Stomach (tissue), 9 donors: ENCODE results near the gene PPP4R3C. TPM values are rescaled to one million over a fixed set of nuclear protein-coding genes. Genes with fewer than 3 reads are reported as not detected.
"Not testable (repeated sequence)": the region's sequence is repeated elsewhere in the genome, so short reads cannot be mapped to it uniquely, and the experiment has no call there.

ENCODE experiments used
- DNase-seq, 2 donors: peaks; one replicate each; pipeline versions ENCODE4 v3.0.0 to v3.0.0-alpha.2; 2013 to 2019
- H3K27ac ChIP-seq, 5 donors: fragments of 200-600 bp in 4 of 5; sonication (generic) in 4 of 5; one replicate each; pipeline ENCODE4 v1.5.1; 2013 to 2019; ENCODE audit warnings: mild to moderate bottlenecking in 1 of 5, moderate library complexity in 1 of 5
- H3K27me3 ChIP-seq, 3 donors: fragments of 200-600 bp; sonication (generic); one replicate each; pipeline ENCODE4 v1.5.1; 2017 to 2019; ENCODE audit warnings: mixed run types in 1 of 3
- H3K36me3 ChIP-seq, 4 donors: fragments of 200-600 bp; sonication (generic); 1 replicate in 3 of 4; 2 replicates in 1 of 4; pipeline ENCODE4 v1.5.1; 2016 to 2019
- H3K4me1 ChIP-seq, 4 donors: fragments of 200-600 bp; sonication (generic); one replicate each; pipeline ENCODE4 v1.5.1; 2016 to 2019
- H3K4me3 ChIP-seq, 4 donors: fragments of 200-600 bp; sonication (generic) in 3 of 4; one replicate each; pipeline ENCODE4 v1.5.1; 2016 to 2019; ENCODE audit warnings: mild to moderate bottlenecking in 1 of 4
- H3K9me3 ChIP-seq, 4 donors: fragments of 200-600 bp; sonication (generic); one replicate each; pipeline ENCODE4 v1.5.1; 2016 to 2019
- CTCF ChIP-seq, 7 experiments: fragments of 450-650 bp in 4 of 7; fragments of 200-600 bp in 3 of 7; sonication (generic) in 3 of 7; IDR thresholded peaks; one replicate each; pipeline ENCODE4 v1.5.1; 2016 to 2019; ENCODE audit warnings: antibody characterized with exemption in 7 of 7, control low read depth in 2 of 7, mild to moderate bottlenecking in 1 of 7
- EP300 ChIP-seq: sonication (generic); formaldehyde crosslinking; IDR thresholded peaks from one replicate; pipeline ENCODE4 v1.6.1; 2017; ENCODE audit warnings: antibody characterized with exemption
- POLR2A ChIP-seq, 4 donors: fragments of 450-650 bp; IDR thresholded peaks; one replicate each; pipeline ENCODE4 v1.6.1; 2016; ENCODE audit warnings: antibody characterized with exemption in 4 of 4, control low read depth in 2 of 4, mild to moderate bottlenecking in 1 of 4, moderate library complexity in 1 of 4
- POLR2AphosphoS5 ChIP-seq, 3 donors: sonication (generic); formaldehyde crosslinking; IDR thresholded peaks; one replicate each; pipeline ENCODE4 v1.6.1; 2016; ENCODE audit warnings: antibody characterized with exemption in 3 of 3
- WGBS, 5 donors: extraction: QIAGEN DNeasy Blood & Tissue Kit in 3 of 5; methylation state at CpG; one replicate each; pipeline versions ENCODE4 v1.1.5 to v1.1.7; 2013 to 2018; 5-methylcytosine and 5-hydroxymethylcytosine counted together
- intact Hi-C: fragments of 100-400 bp; cut with DNase I; formaldehyde crosslinking; loops from one replicate; pipeline ENCODE4 v1.15.1; 2023; ENCODE audit warnings: low total_unique reads
- polyA plus RNA-seq, 3 donors: library from polyadenylated mRNA; stranded (reverse); fragments of 200-250 nt; gene quantifications; one replicate each; pipeline ENCODE4 v1.2.3, GENCODE V29; 2013
- total RNA-seq, 5 donors: library from RNA; depleted of rRNA; stranded (reverse); fragments of >200 nt; gene quantifications; one replicate each; pipeline versions ENCODE4 v1.1.0 to v1.2.3, GENCODE V29; 2014 to 2016
- donor health status: healthy with polysubstance abuse.
- donor health status: Bipolar disorder and iron deficiency.
- donor health status: healthy.

Gene PPP4R3C
- total and polyA plus RNA-seq, 8 donors, result not detected

- no peak for TF ChIP-seq POLR2AphosphoS5 (IDR thresholded peaks at IDR 0.05)
- no peak for TF ChIP-seq POLR2A (IDR thresholded peaks at IDR 0.05)
- TF ChIP-seq EP300, result no peak
- TF ChIP-seq CTCF (IDR thresholded peaks at IDR 0.05), result no peak
Measured at GRCh38 chrX:27451324-27451723, 11.8 kb downstream of the PPP4R3C start.

GRCh38 chrX:27446423-27446822 is 16.7 kb downstream of the PPP4R3C start:
- Histone ChIP-seq H3K4me3 (no peak overlapping the region), H3K27ac (no peak overlapping the region), H3K9me3 (peaks cover 0 to 3% (median 0%) of the 10 kb centered on the region in 4 donors), H3K27me3 (no peaks in the 10 kb centered on the region), H3K36me3 (no peaks in the 10 kb centered on the region), H3K4me1 (no peaks in the 10 kb centered on the region)
- TF ChIP-seq POLR2AphosphoS5 (IDR thresholded peaks at IDR 0.05) (no peak), POLR2A (IDR thresholded peaks at IDR 0.05) (no peak), EP300 (no peak), CTCF (IDR thresholded peaks at IDR 0.05) (no peak)
- intact Hi-C loops, result no loop called here
- 67 to 88% (median 85%) methylated on average over 1 of the region's 1 CpG for WGBS, 5 donors
- DNase-seq, result no peak

More at GRCh38 chrX:27451324-27451723, 11.8 kb downstream of the PPP4R3C start:
- H3K27me3 ChIP-seq, result no peaks in the 10 kb centered on the region
- no peaks in the 10 kb centered on the region for H3K9me3 ChIP-seq
- H3K4me1 ChIP-seq, result no peaks in the 10 kb centered on the region
- no peaks in the 10 kb centered on the region for H3K36me3 ChIP-seq
- H3K4me3 ChIP-seq, result no peak overlapping the region
- no peak for DNase-seq
- no peak overlapping the region for H3K27ac ChIP-seq
- intact Hi-C loops, result no loop called here

GRCh38 chrX:27445438-27445837 is 17.7 kb downstream of the PPP4R3C start:
- no peak for TF ChIP-seq CTCF (IDR thresholded peaks at IDR 0.05)
- no peak for TF ChIP-seq EP300
- TF ChIP-seq POLR2A (IDR thresholded peaks at IDR 0.05), result no peak
- no peak for TF ChIP-seq POLR2AphosphoS5 (IDR thresholded peaks at IDR 0.05)
- Histone ChIP-seq H3K36me3 (no peaks in the 10 kb centered on the region), H3K4me3 (no peak overlapping the region), H3K27ac (no peak overlapping the region), H3K27me3 (no peaks in the 10 kb centered on the region), H3K9me3 (peaks cover 0 to 3% (median 0%) of the 10 kb centered on the region in 4 donors), H3K4me1 (no peaks in the 10 kb centered on the region)
- no peak for DNase-seq
- intact Hi-C loops, result no loop called here
- WGBS, 5 donors, result 38 to 68% (median 61%) methylated on average over 2 of the region's 2 CpGs

- 64 to 83% (median 79%) methylated on average over 2 to 3 of the region's 3 CpGs for WGBS, 5 donors
- H3K27ac ChIP-seq, result no peak overlapping the region
- H3K36me3 ChIP-seq, result no peaks in the 10 kb centered on the region
- no peak for DNase-seq
- H3K4me1 ChIP-seq, result no peaks in the 10 kb centered on the region
- peaks cover 0 to 3% (median 0%) of the 10 kb centered on the region in 4 donors for H3K9me3 ChIP-seq
- no peak overlapping the region for H3K4me3 ChIP-seq
- TF ChIP-seq EP300 (no peak), POLR2A (IDR thresholded peaks at IDR 0.05) (no peak), CTCF (IDR thresholded peaks at IDR 0.05) (no peak), POLR2AphosphoS5 (IDR thresholded peaks at IDR 0.05) (no peak)
- intact Hi-C loops, result no loop called here
- H3K27me3 ChIP-seq, result no peaks in the 10 kb centered on the region
Measured at GRCh38 chrX:27444093-27444908, 18.8 kb downstream of the PPP4R3C start.

GRCh38 chrX:27442392-27442791 is 20.7 kb downstream of the PPP4R3C start:
- intact Hi-C loops, H3K4me3 ChIP-seq, H3K4me1 ChIP-seq, H3K27ac ChIP-seq, DNase-seq, H3K9me3 ChIP-seq, H3K27me3 ChIP-seq, H3K36me3 ChIP-seq: not testable (repeated sequence)
- 82 to 96% (median 89%) methylated on average over 3 to 7 of the region's 7 CpGs for WGBS, 5 donors
